Panc1 (cell line): ENCODE data around the gene APOM. TPM values are rescaled to one million over a fixed set of nuclear protein-coding genes. Genes with fewer than 3 reads are reported as not detected.

Experiments
- ATAC-seq: fragments of 200-7000 bp; cut with Tn5 transposase; 2 replicates; pipeline ENCODE4 v1.9.1; 2020; ENCODE audit warnings: mild to moderate bottlenecking, moderate library complexity
- BruUV-seq: library from RNA; stranded (reverse); fragments of 400-500 nt; replicated peaks from 2 replicates; lab custom pipeline; 2021; lab: Mats Ljungman, UMichigan
- CTCF ChIA-PET: fragments of 300-600 bp; sonication (Branson Sonifier 250); formaldehyde crosslinking; loops from one replicate; lab custom pipeline; 2022; ENCODE audit warnings: antibody characterized with exemption; lab: Charles Lee
- POLR2A ChIA-PET: fragments of 300-600 bp; sonication (Branson Sonifier 250); formaldehyde crosslinking; loops from one replicate; lab custom pipeline; 2022; ENCODE audit warnings: antibody characterized with exemption; lab: Charles Lee
- DNase-seq: peaks from one replicate; pipeline ENCODE4 v3.0.0-alpha.2; 2010; ENCODE audit warnings: low read depth, low spot score
- H3K27ac ChIP-seq: 2 replicates; pipeline ENCODE4 v1.5.1; 2011; ENCODE audit warnings: mild to moderate bottlenecking, low read length, inconsistent platforms
- H3K27me3 ChIP-seq: fragments of 200-500 bp; sonication (Bioruptor generic); 2 replicates; pipeline ENCODE4 v1.6.0; 2014; ENCODE audit warnings: low read length, inconsistent platforms; ENCODE audit not compliant: control insufficient read depth, insufficient read depth
- H3K36me3 ChIP-seq: fragments of 200-500 bp; sonication (Bioruptor generic); 2 replicates; pipeline ENCODE4 v1.5.1; 2014; ENCODE audit warnings: inconsistent platforms, mild to moderate bottlenecking, low read length, moderate library complexity; ENCODE audit not compliant: control insufficient read depth, insufficient read depth
- H3K4me1 ChIP-seq: 2 replicates; pipeline ENCODE4 v1.5.1; 2011; ENCODE audit warnings: inconsistent platforms, mild to moderate bottlenecking, low read length, moderate library complexity; ENCODE audit not compliant: control insufficient read depth, insufficient read depth
- H3K4me3 ChIP-seq, 2 experiments: 2 replicates each; pipeline ENCODE4 v1.5.1; 2011 to 2012; ENCODE audit warnings: low read depth in 2 of 2, low read length in 2 of 2, mild to moderate bottlenecking in 2 of 2, inconsistent platforms in 1 of 2, moderate library complexity in 1 of 2
- H3K9me3 ChIP-seq: fragments of 200-500 bp; sonication (Bioruptor generic); 2 replicates; pipeline ENCODE4 v1.5.1; 2014; ENCODE audit warnings: low read depth, mild to moderate bottlenecking, inconsistent platforms, low read length, moderate library complexity; ENCODE audit not compliant: control insufficient read depth, insufficient read depth
- POLR2AphosphoS5 ChIP-seq: IDR thresholded peaks from 2 replicates; pipeline ENCODE4 v1.6.1; 2012; ENCODE audit warnings: mild to moderate bottlenecking, low read depth, low read length, moderate library complexity
- REST ChIP-seq, 2 experiments: IDR thresholded peaks; 2 replicates each; pipeline ENCODE4 v1.6.1; 2011 to 2012; ENCODE audit warnings: low read depth in 2 of 2, control low read depth in 1 of 2, low read length in 1 of 2, mild to moderate bottlenecking in 1 of 2, moderate library complexity in 1 of 2; ENCODE audit not compliant: insufficient read depth in 1 of 2
- SIN3A ChIP-seq: IDR thresholded peaks from 2 replicates; pipeline ENCODE4 v1.6.1; 2012; ENCODE audit warnings: low read depth, mild to moderate bottlenecking, low read length, moderate library complexity, borderline replicate concordance; ENCODE audit not compliant: insufficient read depth
- TCF7L2 ChIP-seq: IDR thresholded peaks from 2 replicates; pipeline ENCODE4 v1.6.1; 2011; ENCODE audit warnings: mild to moderate bottlenecking, low read depth, low read length, inconsistent platforms
- in situ Hi-C: cut with HindIII; loops from 2 replicates; pipeline ENCODE4 v1.10.0; 2016; ENCODE audit warnings: low sequenced_read_pairs, low pct_unique_long_range_greater_than_20kb
- intact Hi-C: fragments of 100-400 bp; cut with micrococcal nuclease; formaldehyde crosslinking; loops from one replicate; pipeline ENCODE4 v1.10.0; 2022; ENCODE audit not compliant: unreplicated experiment
- total RNA-seq: library from RNA; stranded (reverse); gene quantifications from one replicate; pipeline ENCODE4 v1.2.1, GENCODE V29; 2021; ENCODE audit not compliant: unreplicated experiment
- TF ChIP-seq, protein P1 (sequence below): fragments of 450-650 bp; IDR thresholded peaks from 2 replicates; pipeline ENCODE4 v1.5.1; 2017; ENCODE audit warnings: mild to moderate bottlenecking

The APOM gene
- total RNA-seq, 1 experiment from 2014 or later = 1.8 TPM

GRCh38 chr6:31654574-31655348, 933 bp upstream of the APOM start:
- no peak for TF ChIP-seq REST (IDR thresholded peaks at IDR 0.05; ENCODE audit: insufficient read depth in 1 of 2, low read depth in 2 of 2, low read length in 1 of 2)
- no peak for TF ChIP-seq SIN3A
- TF ChIP-seq, protein P1, sequence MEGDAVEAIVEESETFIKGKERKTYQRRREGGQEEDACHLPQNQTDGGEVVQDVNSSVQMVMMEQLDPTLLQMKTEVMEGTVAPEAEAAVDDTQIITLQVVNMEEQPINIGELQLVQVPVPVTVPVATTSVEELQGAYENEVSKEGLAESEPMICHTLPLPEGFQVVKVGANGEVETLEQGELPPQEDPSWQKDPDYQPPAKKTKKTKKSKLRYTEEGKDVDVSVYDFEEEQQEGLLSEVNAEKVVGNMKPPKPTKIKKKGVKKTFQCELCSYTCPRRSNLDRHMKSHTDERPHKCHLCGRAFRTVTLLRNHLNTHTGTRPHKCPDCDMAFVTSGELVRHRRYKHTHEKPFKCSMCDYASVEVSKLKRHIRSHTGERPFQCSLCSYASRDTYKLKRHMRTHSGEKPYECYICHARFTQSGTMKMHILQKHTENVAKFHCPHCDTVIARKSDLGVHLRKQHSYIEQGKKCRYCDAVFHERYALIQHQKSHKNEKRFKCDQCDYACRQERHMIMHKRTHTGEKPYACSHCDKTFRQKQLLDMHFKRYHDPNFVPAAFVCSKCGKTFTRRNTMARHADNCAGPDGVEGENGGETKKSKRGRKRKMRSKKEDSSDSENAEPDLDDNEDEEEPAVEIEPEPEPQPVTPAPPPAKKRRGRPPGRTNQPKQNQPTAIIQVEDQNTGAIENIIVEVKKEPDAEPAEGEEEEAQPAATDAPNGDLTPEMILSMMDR = no peak
- TF ChIP-seq POLR2AphosphoS5 = no peak
- TF ChIP-seq TCF7L2 = no peak
- no peak overlapping the region for H3K4me3 ChIP-seq
- H3K27me3 ChIP-seq = no peaks in the 10 kb centered on the region
- BruUV-seq = no TSS peak
- ChIA-PET CTCF (no interaction called here), POLR2A (interaction anchor here (0.6 kb wide), 1 partner anchor 441 kb away, joined by 3 read pairs; no protein-coding TSS in a partner anchor)
- no peaks in the 10 kb centered on the region; the same call in 1 of the 2 replicates for H3K36me3 ChIP-seq
- DNase-seq = no peak
- in situ Hi-C loops (no loop called here), intact Hi-C loops (no loop called here)
- no peak overlapping the region for H3K27ac ChIP-seq
- no peak for ATAC-seq
- H3K9me3 ChIP-seq = no peaks in the 10 kb centered on the region
- peaks cover 34% of the 10 kb centered on the region for H3K4me1 ChIP-seq

DNA sequence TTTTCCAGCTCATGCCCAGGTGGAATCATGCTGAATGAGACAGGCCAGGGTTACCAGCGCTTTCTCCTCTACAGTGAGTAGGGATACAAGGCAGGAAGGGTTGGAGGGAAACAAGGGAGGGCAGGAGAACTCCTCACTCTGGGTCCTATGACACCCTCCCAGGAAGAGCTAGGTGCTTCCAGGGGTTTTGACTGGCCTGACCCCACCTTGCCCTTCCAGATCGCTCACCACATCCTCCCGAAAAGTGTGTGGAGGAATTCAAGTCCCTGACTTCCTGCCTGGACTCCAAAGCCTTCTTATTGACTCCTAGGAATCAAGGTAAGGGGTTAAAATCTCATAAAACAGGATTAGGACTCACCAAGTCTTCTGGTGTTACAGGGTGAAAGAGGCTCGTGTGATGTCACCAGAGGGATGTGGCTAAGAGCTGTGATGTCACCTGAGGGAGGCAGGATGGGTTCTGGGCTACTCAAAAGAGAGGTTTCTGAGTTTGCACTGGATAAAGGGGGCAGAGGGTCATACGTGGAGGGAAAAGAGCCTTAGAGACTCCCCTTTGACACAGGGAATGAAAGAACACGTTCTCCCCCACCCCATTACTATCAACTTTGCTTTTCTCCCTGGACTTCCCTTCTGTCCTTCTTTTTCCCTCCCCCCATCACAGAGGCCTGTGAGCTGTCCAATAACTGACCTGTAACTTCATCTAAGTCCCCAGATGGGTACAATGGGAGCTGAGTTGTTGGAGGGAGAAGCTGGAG, 1.9 kb downstream of the APOM start:
- no peaks in the 10 kb centered on the region for H3K27me3 ChIP-seq
- in situ Hi-C loops = no loop called here
- ChIA-PET CTCF (no interaction called here), POLR2A (interaction anchor here (0.8 kb wide), 1 partner anchor 117 kb away, joined by 4 read pairs; no protein-coding TSS in a partner anchor)
- no peaks in the 10 kb centered on the region for H3K9me3 ChIP-seq
- BruUV-seq = no TSS peak
- H3K4me3 ChIP-seq = no peak overlapping the region
- TF ChIP-seq POLR2AphosphoS5 (no peak), SIN3A (no peak), TCF7L2 (no peak), REST (IDR thresholded peaks at IDR 0.05; ENCODE audit: insufficient read depth in 1 of 2, low read depth in 2 of 2, low read length in 1 of 2) (no peak)
- TF ChIP-seq, protein P1 = no peak
- DNase-seq (no peak), ATAC-seq (no peak)
- peak overlapping the region; percentile 23; the same call in 1 of the 2 replicates for H3K27ac ChIP-seq
- no peaks in the 10 kb centered on the region; the same call in 1 of the 2 replicates for H3K36me3 ChIP-seq
- intact Hi-C loops = no loop called here
- peaks cover 24% of the 10 kb centered on the region for H3K4me1 ChIP-seq
